CD14-positive monocyte (primary cell): Measurements from ENCODE around the gene FRY. TPM values are rescaled to one million over a fixed set of nuclear protein-coding genes. Genes with fewer than 3 reads are reported as not detected.

Experiments
- DNase-seq, 3 donors: peaks; one replicate each; pipeline ENCODE4 v3.0.0-alpha.2; 2011 to 2022
- H2AFZ ChIP-seq: 2 replicates; pipeline ENCODE4 v1.6.0; 2012; ENCODE audit warnings: mild to moderate bottlenecking, low read depth, low read length, inconsistent platforms; ENCODE audit not compliant: insufficient read depth, poor library complexity, severe bottlenecking
- H3K27ac ChIP-seq, 2 donors: 1 replicate in 1 of 2; 2 replicates in 1 of 2; pipeline ENCODE4 v1.5.1; 2012 to 2013; ENCODE audit warnings: low read length in 2 of 2, control low read depth in 1 of 2, inconsistent platforms in 1 of 2, low read depth in 1 of 2, mild to moderate bottlenecking in 1 of 2
- H3K27me3 ChIP-seq, 2 donors: one replicate each; pipeline versions ENCODE4 v1.6.0 to v1.6.1; 2011 to 2013; ENCODE audit warnings: low read length in 2 of 2; ENCODE audit not compliant: control insufficient read depth in 2 of 2, insufficient read depth in 2 of 2
- H3K36me3 ChIP-seq, 2 donors: replicated peaks in 1 of 2; 1 replicate in 1 of 2; 2 replicates in 1 of 2; pipeline versions ENCODE4 v1.5.1 to v1.6.1; 2012 to 2013; ENCODE audit warnings: low read length in 2 of 2, control low read depth in 1 of 2, inconsistent platforms in 1 of 2, mild to moderate bottlenecking in 1 of 2; ENCODE audit not compliant: insufficient read depth in 2 of 2, control insufficient read depth in 1 of 2
- H3K4me1 ChIP-seq, 2 donors: 1 replicate in 1 of 2; 2 replicates in 1 of 2; pipeline versions ENCODE4 v1.5.1 to v1.6.1; 2012 to 2013; ENCODE audit warnings: low read length in 2 of 2, control low read depth in 1 of 2, inconsistent platforms in 1 of 2, mild to moderate bottlenecking in 1 of 2, moderate library complexity in 1 of 2; ENCODE audit not compliant: insufficient read depth in 2 of 2, control insufficient read depth in 1 of 2
- H3K4me2 ChIP-seq: replicated peaks from 2 replicates; pipeline ENCODE3; 2012; ENCODE audit warnings: low read length, moderate library complexity, mild to moderate bottlenecking; ENCODE audit not compliant: poor library complexity, severe bottlenecking; ENCODE audit errors: extremely low read depth
- H3K4me3 ChIP-seq, 3 experiments: fragments of 200-600 bp in 1 of 3; sonication (generic) in 1 of 3; replicated peaks in 1 of 3; 1 replicate in 2 of 3; 2 replicates in 1 of 3; pipeline ENCODE4 v1.5.1; 2011 to 2013; ENCODE audit warnings: low read length in 3 of 3, mild to moderate bottlenecking in 3 of 3, control low read depth in 2 of 3, low read depth in 2 of 3, inconsistent platforms in 1 of 3, moderate library complexity in 1 of 3
- H3K79me2 ChIP-seq: 2 replicates; pipeline ENCODE4 v1.6.0; 2012; ENCODE audit warnings: mild to moderate bottlenecking, control low read depth, inconsistent platforms, low read length, moderate library complexity; ENCODE audit not compliant: insufficient read depth
- H3K9ac ChIP-seq: 2 replicates; pipeline ENCODE4 v1.6.0; 2017; ENCODE audit warnings: low read length, mild to moderate bottlenecking; ENCODE audit not compliant: insufficient read depth, poor library complexity, severe bottlenecking
- H3K9me3 ChIP-seq, 2 donors: replicated peaks in 1 of 2; 1 replicate in 1 of 2; 2 replicates in 1 of 2; pipeline versions ENCODE4 v1.5.1 to v1.6.1; 2012 to 2013; ENCODE audit warnings: low read length in 2 of 2, control low read depth in 1 of 2; ENCODE audit not compliant: control insufficient read depth in 1 of 2, insufficient read depth in 1 of 2
- H4K20me1 ChIP-seq: 2 replicates; pipeline ENCODE4 v1.6.0; 2012; ENCODE audit warnings: mild to moderate bottlenecking, low read length, control low read depth, moderate library complexity; ENCODE audit not compliant: insufficient read depth
- H3K27ac Mint-ChIP-seq, 7 donors: one replicate each; pipeline ENCODE4 v1.8.0; 2020; ENCODE audit warnings: mild to moderate bottlenecking in 7 of 7, mixed read lengths in 7 of 7, moderate library complexity in 6 of 7, inconsistent platforms in 2 of 7
- H3K27me3 Mint-ChIP-seq, 3 donors: one replicate each; pipeline ENCODE4 v1.8.0; 2021 to 2022; ENCODE audit warnings: low read depth in 3 of 3, mild to moderate bottlenecking in 3 of 3, mixed read lengths in 3 of 3, moderate library complexity in 3 of 3, inconsistent platforms in 1 of 3
- H3K36me3 Mint-ChIP-seq, 2 donors: one replicate each; pipeline ENCODE4 v1.8.0; 2020; ENCODE audit warnings: mixed read lengths in 2 of 2, inconsistent platforms in 1 of 2, mild to moderate bottlenecking in 1 of 2
- H3K4me1 Mint-ChIP-seq: one replicate; pipeline ENCODE4 v1.8.0; 2020; ENCODE audit warnings: mild to moderate bottlenecking, mixed read lengths
- H3K4me3 Mint-ChIP-seq, 2 donors: one replicate each; pipeline ENCODE4 v1.8.0; 2020; ENCODE audit warnings: mild to moderate bottlenecking in 2 of 2, mixed read lengths in 2 of 2, moderate library complexity in 1 of 2
- H3K9me3 Mint-ChIP-seq, 7 donors: one replicate each; pipeline ENCODE4 v1.8.0; 2020 to 2022; ENCODE audit warnings: mixed read lengths in 7 of 7, mild to moderate bottlenecking in 6 of 7, moderate library complexity in 6 of 7, inconsistent platforms in 2 of 7
- CTCF ChIP-seq: fragments of 200-600 bp; IDR thresholded peaks from one replicate; pipeline ENCODE4 v1.8.0; 2022; ENCODE audit warnings: antibody characterized with exemption, mild to moderate bottlenecking
- WGBS: methylation state at CpG from one replicate; pipeline ENCODE4 v1.1.5; 2013; ENCODE audit warnings: missing lambda C conversion rate; ENCODE audit not compliant: insufficient coverage; 5-methylcytosine and 5-hydroxymethylcytosine counted together
- intact Hi-C, 2 donors: fragments of 100-400 bp; cut with micrococcal nuclease; formaldehyde crosslinking; loops; one replicate each; pipeline versions ENCODE4 v1.15.0 to v1.15.1; 2023
- polyA plus RNA-seq, 3 donors: library from polyadenylated mRNA; depleted of rRNA in 1 of 3; unstranded in 2 of 3; stranded (reverse) in 1 of 3; fragments of 300-500 nt in 2 of 3; fragments of >200 nt in 1 of 3; fragmentation: Illumina TruSeq in 2 of 3; gene quantifications; 1 replicate in 2 of 3; 2 replicates in 1 of 3; pipeline ENCODE4 v1.2.3, GENCODE V29; 2012 to 2021

FRY gene
- polyA plus RNA-seq, 3 donors = 3.9 to 31.8 (median 5.0) TPM

- H3K4me1 Mint-ChIP-seq = no peaks in the 10 kb centered on the region
- Histone ChIP-seq H3K9ac (no peak overlapping the region), H3K27ac (no peak overlapping the region), H3K79me2 (no peaks in the 10 kb centered on the region), H3K4me2 (no peak overlapping the region), H2AFZ (no peak overlapping the region), H3K27me3 (no peaks in the 10 kb centered on the region), H3K4me3 (no peak overlapping the region), H3K4me1 (no peaks in the 10 kb centered on the region), H3K36me3 (peaks cover 97 to 100% of the 10 kb centered on the region in 2 donors), H4K20me1 (no peaks in the 10 kb centered on the region), H3K9me3 (no peaks in the 10 kb centered on the region)
- no peaks in the 10 kb centered on the region for H3K9me3 Mint-ChIP-seq
- H3K27ac Mint-ChIP-seq = no peak overlapping the region
- no peak for TF ChIP-seq CTCF
- peaks cover 81 to 92% of the 10 kb centered on the region in 2 donors for H3K36me3 Mint-ChIP-seq
- no peak for DNase-seq
- intact Hi-C loops = no loop called here
- no peaks in the 10 kb centered on the region for H3K27me3 Mint-ChIP-seq
- 100% methylated on average over 1 of the region's 3 CpGs for WGBS
- no peak overlapping the region for H3K4me3 Mint-ChIP-seq
Measured at GRCh38 chr13:32212421-32212820, 180.8 kb downstream of the FRY start.

GRCh38 chr13:32213626-32214025 lies 182.1 kb downstream of the FRY start:
- no peaks in the 10 kb centered on the region for H3K4me1 Mint-ChIP-seq
- TF ChIP-seq CTCF = no peak
- peaks cover 83 to 92% of the 10 kb centered on the region in 2 donors for H3K36me3 Mint-ChIP-seq
- H3K27me3 ChIP-seq = no peaks in the 10 kb centered on the region
- no peaks in the 10 kb centered on the region for H4K20me1 ChIP-seq
- H2AFZ ChIP-seq = no peak overlapping the region
- H3K36me3 ChIP-seq = peaks cover 94 to 100% of the 10 kb centered on the region in 2 donors
- no peaks in the 10 kb centered on the region for H3K4me1 ChIP-seq
- H3K27me3 Mint-ChIP-seq = no peaks in the 10 kb centered on the region
- H3K27ac ChIP-seq = no peak overlapping the region
- no peak overlapping the region for H3K4me2 ChIP-seq
- no peaks in the 10 kb centered on the region for H3K9me3 Mint-ChIP-seq
- no peak overlapping the region for H3K4me3 Mint-ChIP-seq
- no peaks in the 10 kb centered on the region for H3K9me3 ChIP-seq
- DNase-seq = no peak
- H3K9ac ChIP-seq = no peak overlapping the region
- intact Hi-C loops = no loop called here
- no peaks in the 10 kb centered on the region for H3K79me2 ChIP-seq
- H3K27ac Mint-ChIP-seq = no peak overlapping the region
- H3K4me3 ChIP-seq = no peak overlapping the region
